Stimulated activated CD8-positive, alpha-beta memory T cell treated with anti-CD3 and anti-CD28 coated beads, Interleukin-4, amount 100 ng/mL, for 4 hours (primary cell): Measurements from ENCODE around the gene DEAF1.
"Not testable (repeated sequence)": the region's sequence is repeated elsewhere in the genome, so short reads cannot be mapped to it uniquely, and the experiment has no call there.

Source experiments
- DNase-seq, 2 donors: peaks; one replicate each; pipeline ENCODE4 v3.0.0-alpha.2; 2020; ENCODE audit warnings: low read depth in 2 of 2, low spot score in 1 of 2

Gene DEAF1

GRCh38 chr11:647672-648158 is 47.3 kb downstream of the DEAF1 start:
- not testable (repeated sequence) for DNase-seq

- no peak for DNase-seq
Observed at GRCh38 chr11:646214-646613, 48.8 kb downstream of the DEAF1 start.

GRCh38 chr11:645536-645935 is 49.5 kb downstream of the DEAF1 start:
- DNase-seq, result no peak

- no peak for DNase-seq
Observed at GRCh38 chr11:643849-644738, 50.9 kb downstream of the DEAF1 start.

GRCh38 chr11:643366-643765 is 51.7 kb downstream of the DEAF1 start:
- no peak for DNase-seq

GRCh38 chr11:641806-642370 is 53.1 kb downstream of the DEAF1 start:
- no peak for DNase-seq

GRCh38 chr11:640021-640706 is 54.9 kb downstream of the DEAF1 start:
- DNase-seq, result no peak

- no peak for DNase-seq
Observed at GRCh38 chr11:639332-639955, 55.6 kb downstream of the DEAF1 start.

- DNase-seq, result no peak
Observed at GRCh38 chr11:638631-639331, 56.2 kb downstream of the DEAF1 start.

- no peak for DNase-seq
Observed at GRCh38 chr11:637593-638521, 57.2 kb downstream of the DEAF1 start.

GRCh38 chr11:637333-637592 is 57.8 kb downstream of the DEAF1 start:
- DNase-seq, result no peak

- DNase-seq, result no peak
Observed at GRCh38 chr11:636511-637332, 58.3 kb downstream of the DEAF1 start, which contains the start of gene DRD4. Gene DRD4 (plus strand): TSS chr11:637269. CDS start chr11:637305, 36 bp downstream.

GRCh38 chr11:635945-636510 is 59.0 kb downstream of the DEAF1 start:
- no peak for DNase-seq

- DNase-seq, result no peak
Observed at GRCh38 chr11:630871-631270, 64.2 kb downstream of the DEAF1 start.

- DNase-seq, result no peak
Observed at GRCh38 chr11:629237-629583, 65.8 kb downstream of the DEAF1 start.

GRCh38 chr11:628056-628455 is 67.0 kb downstream of the DEAF1 start:
- DNase-seq, result no peak

- no peak for DNase-seq
Observed at GRCh38 chr11:627308-627576, 67.8 kb downstream of the DEAF1 start.

GRCh38 chr11:626475-627307 is 68.3 kb downstream of the DEAF1 start, which contains the start of gene SCT:
Gene SCT (minus strand): TSS chr11:627181. CDS start chr11:627143, 38 bp downstream.
- DNase-seq, result no peak
